Gastrocnemius medialis (tissue), 4 donors: Measurements from ENCODE around the gene TSPAN15.

Experiments used
- POLR2A ChIP-seq, 2 donors: fragments of 450-650 bp; IDR thresholded peaks; one replicate each; pipeline ENCODE4 v1.6.1; 2017; ENCODE audit warnings: antibody characterized with exemption in 2 of 2, mild to moderate bottlenecking in 2 of 2, moderate library complexity in 2 of 2
- TF ChIP-seq, protein P1 (sequence below), 5 experiments: fragments of 450-650 bp in 3 of 5; fragments of 200-600 bp in 2 of 5; sonication (generic) in 2 of 5; IDR thresholded peaks in 4 of 5; conservative IDR thresholded peaks in 1 of 5; 1 replicate in 4 of 5; 2 replicates in 1 of 5; pipeline ENCODE4 v1.5.1; 2016 to 2019; ENCODE audit warnings: antibody characterized with exemption in 5 of 5, mild to moderate bottlenecking in 3 of 5, moderate library complexity in 3 of 5

DNA sequence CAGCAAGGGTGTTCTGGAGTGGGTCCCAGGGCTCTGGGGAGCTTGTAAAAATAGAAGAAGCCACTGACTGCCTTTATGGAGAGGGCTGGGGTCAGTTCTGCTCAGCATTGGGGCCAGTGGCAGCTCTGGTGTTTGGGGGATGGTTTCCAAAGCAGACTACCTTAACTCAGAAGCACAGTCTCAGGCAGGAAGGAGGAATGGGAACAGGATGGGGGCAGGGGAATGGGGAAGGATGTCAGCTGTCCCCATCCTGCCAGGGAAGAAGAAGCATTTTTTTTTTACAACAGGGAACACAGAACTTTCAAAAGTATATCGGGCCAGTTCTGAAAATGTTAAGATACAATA lies 28.8 kb downstream of the TSPAN15 start:
- TF ChIP-seq, protein P1, sequence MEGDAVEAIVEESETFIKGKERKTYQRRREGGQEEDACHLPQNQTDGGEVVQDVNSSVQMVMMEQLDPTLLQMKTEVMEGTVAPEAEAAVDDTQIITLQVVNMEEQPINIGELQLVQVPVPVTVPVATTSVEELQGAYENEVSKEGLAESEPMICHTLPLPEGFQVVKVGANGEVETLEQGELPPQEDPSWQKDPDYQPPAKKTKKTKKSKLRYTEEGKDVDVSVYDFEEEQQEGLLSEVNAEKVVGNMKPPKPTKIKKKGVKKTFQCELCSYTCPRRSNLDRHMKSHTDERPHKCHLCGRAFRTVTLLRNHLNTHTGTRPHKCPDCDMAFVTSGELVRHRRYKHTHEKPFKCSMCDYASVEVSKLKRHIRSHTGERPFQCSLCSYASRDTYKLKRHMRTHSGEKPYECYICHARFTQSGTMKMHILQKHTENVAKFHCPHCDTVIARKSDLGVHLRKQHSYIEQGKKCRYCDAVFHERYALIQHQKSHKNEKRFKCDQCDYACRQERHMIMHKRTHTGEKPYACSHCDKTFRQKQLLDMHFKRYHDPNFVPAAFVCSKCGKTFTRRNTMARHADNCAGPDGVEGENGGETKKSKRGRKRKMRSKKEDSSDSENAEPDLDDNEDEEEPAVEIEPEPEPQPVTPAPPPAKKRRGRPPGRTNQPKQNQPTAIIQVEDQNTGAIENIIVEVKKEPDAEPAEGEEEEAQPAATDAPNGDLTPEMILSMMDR (IDR thresholded peaks at IDR 0.05 in 4 of 5, conservative IDR thresholded peaks at IDR 0.05 in 1 of 5), result no peak
- no peak for TF ChIP-seq POLR2A (IDR thresholded peaks at IDR 0.05)
